Stimulated activated CD8-positive, alpha-beta memory T cell treated with anti-CD3 and anti-CD28 coated beads, Interleukin-4, amount 100 ng/mL, for 1 hour (primary cell): ENCODE data around the gene MTMR10.
A peak's percentile ranks its signal among the peaks of the same experiment; 100 is the strongest.

ENCODE experiments used
- DNase-seq, 2 donors: peaks; one replicate each; pipeline ENCODE4 v3.0.0-alpha.2; 2020; ENCODE audit warnings: low read depth in 2 of 2, low spot score in 1 of 2

MTMR10 gene

GRCh38 chr15:30991255-30992235 lies at the start of gene MTMR10:
Gene MTMR10 (minus strand): TSS chr15:30991628. CDS start chr15:30991506, 122 bp downstream.
- peak; percentile 42 to 47 for DNase-seq

- no peak for DNase-seq
These were observed 49.2 kb upstream of the MTMR10 start for GRCh38 chr15:31040611-31041010.

- DNase-seq: no peak
These were observed 48.5 kb upstream of the MTMR10 start for GRCh38 chr15:31039961-31040360.

- no peak for DNase-seq
These were observed 46.5 kb upstream of the MTMR10 start for GRCh38 chr15:31037731-31038477.

- DNase-seq: no peak
These were observed 45.4 kb upstream of the MTMR10 start for GRCh38 chr15:31036783-31037182.

- no peak for DNase-seq
These were observed 44.2 kb upstream of the MTMR10 start for GRCh38 chr15:31035610-31036009.

GRCh38 chr15:31034152-31034551 lies 42.7 kb upstream of the MTMR10 start:
- no peak for DNase-seq

- no peak for DNase-seq
These were observed 41.5 kb upstream of the MTMR10 start for GRCh38 chr15:31032961-31033371.

GRCh38 chr15:31031471-31032067 lies 40.1 kb upstream of the MTMR10 start:
- DNase-seq: no peak

- DNase-seq: no peak
These were observed 36.6 kb upstream of the MTMR10 start for GRCh38 chr15:31027910-31028578.

- DNase-seq: no peak
These were observed 34.6 kb upstream of the MTMR10 start for GRCh38 chr15:31025996-31026395.

GRCh38 chr15:31024979-31025378 lies 33.6 kb upstream of the MTMR10 start:
- no peak for DNase-seq

GRCh38 chr15:31024330-31024729 lies 32.9 kb upstream of the MTMR10 start:
- no peak for DNase-seq

- no peak for DNase-seq
These were observed 32.4 kb upstream of the MTMR10 start for GRCh38 chr15:31023841-31024240.

GRCh38 chr15:31021067-31021665 lies 29.7 kb upstream of the MTMR10 start:
- DNase-seq: no peak

- no peak for DNase-seq
These were observed 29.1 kb upstream of the MTMR10 start for GRCh38 chr15:31020542-31020941.

GRCh38 chr15:31019986-31020385 lies 28.6 kb upstream of the MTMR10 start:
- DNase-seq: no peak

GRCh38 chr15:31017311-31017710 lies 25.9 kb upstream of the MTMR10 start:
- no peak for DNase-seq

- DNase-seq: no peak
These were observed 25.1 kb upstream of the MTMR10 start for GRCh38 chr15:31016446-31016915.

GRCh38 chr15:31014608-31014925 lies 23.1 kb upstream of the MTMR10 start:
- no peak for DNase-seq
